Measurements from ENCODE around the gene SLC37A4. TPM values are rescaled to one million over a fixed set of nuclear protein-coding genes. Genes with fewer than 3 reads are reported as not detected.

The SLC37A4 gene
- total RNA-seq, 1 experiment from 2014 or later = 54.5 TPM

DNA sequence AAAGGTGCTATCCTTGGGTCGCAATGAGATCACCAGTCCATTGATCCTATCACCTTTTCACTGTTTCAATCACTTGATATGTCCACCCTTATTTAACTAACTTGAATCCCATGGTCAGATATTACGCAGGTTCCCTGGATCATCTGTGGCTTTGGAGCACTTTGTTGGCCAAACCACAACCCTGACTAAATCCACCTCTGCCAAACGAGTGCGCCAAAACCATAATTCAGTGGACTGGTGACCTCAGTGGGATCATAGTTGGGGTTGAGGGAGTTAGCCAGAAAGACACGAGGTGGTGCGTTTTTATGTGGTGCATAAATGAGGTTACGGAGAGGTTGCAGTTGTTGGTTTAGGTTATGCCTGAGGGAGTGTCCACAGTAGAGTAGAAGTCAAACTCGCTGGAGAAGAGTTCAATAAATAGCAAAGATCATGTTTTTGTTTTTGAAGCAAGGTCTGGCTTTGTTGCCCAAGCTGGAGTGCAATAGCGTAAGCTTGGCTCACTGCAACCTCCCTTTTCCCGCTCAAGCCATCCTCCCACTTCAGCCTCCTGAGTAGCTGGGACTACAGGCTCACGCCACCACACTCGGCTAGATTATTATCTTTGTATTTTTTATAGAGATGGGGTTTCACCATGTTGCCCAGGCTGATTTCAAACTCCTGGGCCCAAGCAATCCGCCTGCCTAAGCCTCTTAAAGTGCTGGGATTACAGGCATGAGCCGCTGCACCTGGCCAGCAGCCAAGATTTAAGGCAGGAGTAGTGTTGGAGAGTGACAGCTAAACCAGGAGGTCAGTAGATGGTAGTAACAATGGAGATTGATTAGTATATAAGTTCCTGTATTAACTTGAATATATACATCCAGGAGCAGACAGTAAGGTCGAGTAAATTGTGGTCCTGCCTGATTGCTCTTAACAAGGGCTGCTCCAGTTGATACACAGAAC lies 54.6 kb downstream of the SLC37A4 start (continued):
- no peak for TF ChIP-seq USF1 (CRISPR knock-in tag; IDR thresholded peaks at IDR 0.05)
- no peak for TF ChIP-seq MLX (CRISPR knock-in tag; IDR thresholded peaks at IDR 0.05)
- TF ChIP-seq, protein P1, sequence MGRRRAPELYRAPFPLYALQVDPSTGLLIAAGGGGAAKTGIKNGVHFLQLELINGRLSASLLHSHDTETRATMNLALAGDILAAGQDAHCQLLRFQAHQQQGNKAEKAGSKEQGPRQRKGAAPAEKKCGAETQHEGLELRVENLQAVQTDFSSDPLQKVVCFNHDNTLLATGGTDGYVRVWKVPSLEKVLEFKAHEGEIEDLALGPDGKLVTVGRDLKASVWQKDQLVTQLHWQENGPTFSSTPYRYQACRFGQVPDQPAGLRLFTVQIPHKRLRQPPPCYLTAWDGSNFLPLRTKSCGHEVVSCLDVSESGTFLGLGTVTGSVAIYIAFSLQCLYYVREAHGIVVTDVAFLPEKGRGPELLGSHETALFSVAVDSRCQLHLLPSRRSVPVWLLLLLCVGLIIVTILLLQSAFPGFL (CRISPR knock-in tag; IDR thresholded peaks at IDR 0.05; ENCODE audit: borderline replicate concordance) = no peak

Small RNA genes lying within 50 kb of the gene (microRNA-seq; reads per million reads assigned to microRNA genes)
- gene MIR3656 (ENCODE audit: borderline number of aligned reads) = not detected

Other genes starting within 250 kb of the SLC37A4 start
- 151 to 167 TPM (median 166 TPM) in 3 replicates for gene DDX6, start 239.7 kb downstream of the SLC37A4 start, total RNA-seq (2021)
- gene CXCR5, start 147.0 kb downstream of the SLC37A4 start, total RNA-seq (2021) = 0.07 TPM in 1 of 3 replicates, not detected in the others
- 62.1 to 65.3 TPM (median 64.7 TPM) in 3 replicates for gene BCL9L, start 105.0 kb downstream of the SLC37A4 start, total RNA-seq (2021)
- gene UPK2, start 74.6 kb downstream of the SLC37A4 start, total RNA-seq (2021) = not detected in 3 replicates
- not detected in 3 replicates for gene FOXR1, start 59.1 kb downstream of the SLC37A4 start, total RNA-seq (2021)
- 39.1 to 42.1 TPM (median 41.7 TPM) in 3 replicates for gene CENATAC, start 32.7 kb downstream of the SLC37A4 start, total RNA-seq (2021)
- 1,349 to 1,504 TPM (median 1,464 TPM) in 3 replicates for gene RPS25, start 12.5 kb downstream of the SLC37A4 start, total RNA-seq (2021)
- gene TRAPPC4, start 12.1 kb downstream of the SLC37A4 start, total RNA-seq (2021) = 65.1 to 75.7 TPM (median 65.5 TPM) in 3 replicates
- 212 to 276 TPM (median 218 TPM) in 3 replicates for gene HYOU1, start 26.3 kb upstream of the SLC37A4 start, total RNA-seq (2021)
- gene VPS11, start 36.9 kb upstream of the SLC37A4 start, total RNA-seq (2021) = 17.2 to 20.2 TPM (median 18.4 TPM) in 3 replicates
- gene HMBS, start 54.0 kb upstream of the SLC37A4 start, total RNA-seq (2021) = 55.4 to 64.4 TPM (median 62.3 TPM) in 3 replicates
- gene DPAGT1, start 71.0 kb upstream of the SLC37A4 start, total RNA-seq (2021) = 59.6 to 64.6 TPM (median 63.5 TPM) in 3 replicates
- gene C2CD2L, start 76.5 kb upstream of the SLC37A4 start, total RNA-seq (2021) = 3.4 to 6.4 TPM (median 4.4 TPM) in 3 replicates
- 34.0 to 37.1 TPM (median 35.4 TPM) in 3 replicates for gene HINFP, start 90.7 kb upstream of the SLC37A4 start, total RNA-seq (2021)
- gene ABCG4, start 118.2 kb upstream of the SLC37A4 start, total RNA-seq (2021) = 1.9 to 4.4 TPM (median 2.1 TPM) in 3 replicates
- 19.9 to 23.2 TPM (median 20.8 TPM) in 3 replicates for gene NLRX1, start 137.8 kb upstream of the SLC37A4 start, total RNA-seq (2021)
- gene NHERF4, start 154.6 kb upstream of the SLC37A4 start, total RNA-seq (2021) = 0.32 to 0.59 TPM in 2 of 3 replicates, not detected in the other
- 45.6 to 47.9 TPM (median 46.7 TPM) in 3 replicates for gene CBL, start 175.5 kb upstream of the SLC37A4 start, total RNA-seq (2021)